Mononuclear cell (primary cell): Measurements from ENCODE around the gene YWHAH. TPM values are rescaled to one million over a fixed set of nuclear protein-coding genes. Genes with fewer than 3 reads are reported as not detected.

Source experiments
- total RNA-seq: library from RNA; depleted of rRNA; stranded (reverse); fragments of >200 nt; gene quantifications from one replicate; pipeline ENCODE4 v1.2.3, GENCODE V29; 2012

The YWHAH gene
- total RNA-seq, 1 donor, result 73.8 TPM

Other genes with a start within 250 kb of the YWHAH start
- gene PRR14L, start 194.4 kb upstream of the YWHAH start, total RNA-seq, result 15.8 TPM
- gene DEPDC5, start 190.5 kb upstream of the YWHAH start, total RNA-seq, result 25.9 TPM
- gene SLC5A1, start 98.7 kb downstream of the YWHAH start, total RNA-seq, result not detected
- 0.10 TPM for gene C22orf42, start 214.8 kb downstream of the YWHAH start, total RNA-seq